Retinal pigment epithelial cell (primary cell): ENCODE measurements around the gene TIMD4.
A peak's percentile ranks its signal among the peaks of the same experiment; 100 is the strongest.
"Not testable (repeated sequence)": the region's sequence is repeated elsewhere in the genome, so short reads cannot be mapped to it uniquely, and the experiment has no call there.

Source experiments
- DNase-seq: peaks from one replicate; pipeline ENCODE4 v3.0.0-alpha.2; 2010; ENCODE audit warnings: low read depth
- H3K4me3 ChIP-seq: 2 replicates; pipeline ENCODE4 v1.5.1; 2011; ENCODE audit warnings: mild to moderate bottlenecking, low read length, control low read depth, moderate library complexity
- CTCF ChIP-seq: conservative IDR thresholded peaks from 2 replicates; pipeline ENCODE4 v1.5.1; 2011; ENCODE audit warnings: low read depth, low read length, control low read depth, inconsistent platforms

The TIMD4 gene

GRCh38 chr5:156942064-156942463 lies 21.0 kb downstream of the TIMD4 start:
- TF ChIP-seq CTCF = no peak
- no peak overlapping the region for H3K4me3 ChIP-seq
- no peak for DNase-seq

GRCh38 chr5:156940462-156940861 lies 22.6 kb downstream of the TIMD4 start:
- H3K4me3 ChIP-seq, DNase-seq: not testable (repeated sequence)

- DNase-seq = no peak
- H3K4me3 ChIP-seq = no peak overlapping the region
- no peak for TF ChIP-seq CTCF
Measured at GRCh38 chr5:156936972-156937371, 26.1 kb downstream of the TIMD4 start.

GRCh38 chr5:156934450-156935211 lies 28.4 kb downstream of the TIMD4 start:
- no peak overlapping the region for H3K4me3 ChIP-seq
- peak; percentile 7 for TF ChIP-seq CTCF
- DNase-seq = no peak

- no peak for DNase-seq
- no peak overlapping the region for H3K4me3 ChIP-seq
- no peak for TF ChIP-seq CTCF
Measured at GRCh38 chr5:156929366-156929948, 33.6 kb downstream of the TIMD4 start.

- no peak overlapping the region for H3K4me3 ChIP-seq
- no peak for DNase-seq
- TF ChIP-seq CTCF = no peak
Measured at GRCh38 chr5:156927545-156927944, 35.5 kb downstream of the TIMD4 start.

- DNase-seq, H3K4me3 ChIP-seq: not testable (repeated sequence)
Measured at GRCh38 chr5:156925767-156926166, 37.3 kb downstream of the TIMD4 start.

- DNase-seq = no peak
- no peak for TF ChIP-seq CTCF
- no peak overlapping the region for H3K4me3 ChIP-seq
Measured at GRCh38 chr5:156922207-156922792, 40.7 kb downstream of the TIMD4 start.
